DOHH2 (cell line): Measurements from ENCODE around the gene ANTXR2.

ENCODE experiments used
- H3F3A ChIP-seq: fragments of 200-600 bp; sonication (generic), shearing (Covaris generic); 2 replicates; pipeline ENCODE4 v1.6.0; 2016; ENCODE audit warnings: antibody characterized with exemption, mild to moderate bottlenecking; ENCODE audit not compliant: control insufficient read depth, insufficient read depth
- H3K27ac ChIP-seq: fragments of 200-600 bp; sonication (generic); 2 replicates; pipeline ENCODE4 v1.5.1; 2014; ENCODE audit warnings: low read depth, mild to moderate bottlenecking, low read length, moderate library complexity
- H3K27me3 ChIP-seq: fragments of 200-600 bp; sonication (generic); 2 replicates; pipeline ENCODE4 v1.6.1; 2014; ENCODE audit warnings: mild to moderate bottlenecking, low read length, mixed read lengths; ENCODE audit not compliant: control insufficient read depth
- H3K36me3 ChIP-seq: fragments of 200-600 bp; sonication (generic); 2 replicates; pipeline ENCODE4 v1.6.1; 2014; ENCODE audit warnings: mild to moderate bottlenecking, low read length, moderate library complexity, mixed read lengths; ENCODE audit not compliant: control insufficient read depth
- H3K4me1 ChIP-seq: fragments of 200-600 bp; sonication (generic); 2 replicates; pipeline ENCODE4 v1.6.1; 2014; ENCODE audit warnings: mild to moderate bottlenecking, low read length, mixed read lengths; ENCODE audit not compliant: control insufficient read depth
- H3K4me2 ChIP-seq: fragments of 200-600 bp; sonication (generic); 2 replicates; pipeline ENCODE4 v1.6.0; 2014; ENCODE audit warnings: mild to moderate bottlenecking, low read length, moderate library complexity
- H3K4me3 ChIP-seq: fragments of 200-600 bp; sonication (generic); 2 replicates; pipeline ENCODE4 v1.5.1; 2014; ENCODE audit warnings: mild to moderate bottlenecking, low read length, mixed read lengths
- H3K79me2 ChIP-seq: fragments of 200-600 bp; sonication (generic); 2 replicates; pipeline ENCODE4 v1.6.1; 2014; ENCODE audit warnings: mild to moderate bottlenecking, low read length, mixed read lengths; ENCODE audit not compliant: control insufficient read depth
- H3K9me2 ChIP-seq: fragments of 200-600 bp; sonication (generic); replicated peaks from 2 replicates; pipeline ENCODE4 v1.6.1; 2014; ENCODE audit warnings: mild to moderate bottlenecking, low read length, mixed read lengths; ENCODE audit not compliant: control insufficient read depth
- H3K9me3 ChIP-seq: fragments of 200-600 bp; sonication (generic); 2 replicates; pipeline ENCODE4 v1.6.1; 2014; ENCODE audit warnings: antibody characterized with exemption, low read length, mixed read lengths; ENCODE audit not compliant: control insufficient read depth, insufficient read depth
- H4K20me1 ChIP-seq: fragments of 200-600 bp; sonication (generic); 2 replicates; pipeline ENCODE4 v1.6.0; 2014; ENCODE audit warnings: low read depth, mild to moderate bottlenecking, antibody characterized with exemption, low read length, moderate library complexity; ENCODE audit not compliant: control insufficient read depth, insufficient read depth
- CTCF ChIP-seq: fragments of 200-600 bp; sonication (generic); IDR thresholded peaks from one replicate; pipeline ENCODE4 v1.5.1; 2014; ENCODE audit warnings: antibody characterized with exemption, mild to moderate bottlenecking, low read depth, low read length; ENCODE audit not compliant: poor library complexity, severe bottlenecking
- EZH2phosphoT487 ChIP-seq: fragments of 200-600 bp; sonication (generic); IDR thresholded peaks from 2 replicates; pipeline ENCODE4 v1.6.1; 2017; ENCODE audit warnings: borderline replicate concordance, mild to moderate bottlenecking, antibody characterized with exemption, low read length, moderate library complexity, mixed read lengths

Gene ANTXR2

DNA sequence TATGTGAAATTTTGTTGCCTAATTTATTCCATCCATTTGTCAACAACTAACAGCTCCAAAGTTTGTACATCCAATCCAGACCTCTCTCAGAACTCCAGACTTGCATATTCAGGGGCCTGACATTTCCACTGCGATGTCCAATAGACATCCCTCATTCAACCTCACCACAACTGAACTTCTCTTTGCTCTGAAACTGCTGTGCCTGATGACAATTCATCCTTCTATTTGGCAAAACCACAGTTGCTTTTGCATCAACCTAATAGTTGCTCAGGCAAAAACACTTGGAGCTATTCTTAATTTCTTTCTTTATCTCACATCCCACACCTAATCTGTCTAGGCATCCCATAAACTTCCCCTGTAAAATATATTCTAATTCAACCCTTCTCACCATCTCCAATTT lies 56.5 kb downstream of the ANTXR2 start:
- Histone ChIP-seq H3F3A (no peaks in the 10 kb centered on the region), H3K79me2 (no peaks in the 10 kb centered on the region), H3K9me3 (no peaks in the 10 kb centered on the region), H3K4me3 (no peak overlapping the region), H3K9me2 (no peaks in the 10 kb centered on the region), H3K36me3 (no peaks in the 10 kb centered on the region), H3K27me3 (no peaks in the 10 kb centered on the region), H3K4me1 (peaks cover 11% of the 10 kb centered on the region), H3K4me2 (no peak overlapping the region), H4K20me1 (no peaks in the 10 kb centered on the region), H3K27ac (no peak overlapping the region)
- TF ChIP-seq CTCF (no peak), EZH2phosphoT487 (no peak)

- Histone ChIP-seq H3K4me2 (no peak overlapping the region), H3K4me1 (peaks cover 11% of the 10 kb centered on the region), H3K4me3 (no peak overlapping the region), H3F3A (no peaks in the 10 kb centered on the region), H3K27me3 (no peaks in the 10 kb centered on the region), H3K27ac (no peak overlapping the region), H3K79me2 (no peaks in the 10 kb centered on the region), H3K9me3 (no peaks in the 10 kb centered on the region), H3K36me3 (no peaks in the 10 kb centered on the region), H3K9me2 (no peaks in the 10 kb centered on the region), H4K20me1 (no peaks in the 10 kb centered on the region)
- no peak for TF ChIP-seq CTCF
- no peak for TF ChIP-seq EZH2phosphoT487
These were observed 57.4 kb downstream of the ANTXR2 start for GRCh38 chr4:80015407-80016189.

DNA sequence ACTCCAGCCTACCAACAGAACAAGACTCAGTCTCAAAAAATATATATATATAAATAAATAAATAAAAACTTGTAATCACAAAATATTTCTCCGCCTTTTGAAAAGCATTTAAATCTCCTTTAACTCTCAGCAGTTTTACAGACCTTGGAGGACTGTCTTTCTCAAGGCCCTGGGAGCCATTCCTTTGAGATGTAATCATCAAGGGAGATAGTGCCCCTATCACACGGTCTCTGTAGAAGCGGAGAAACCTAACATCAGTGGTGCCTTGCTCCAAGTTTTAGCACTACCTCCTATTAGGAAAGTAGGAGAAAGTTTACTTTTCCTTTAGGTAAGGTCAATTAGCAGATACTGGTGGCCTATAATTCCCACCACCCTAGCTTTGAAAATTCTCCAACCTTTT lies 58.5 kb downstream of the ANTXR2 start:
- Histone ChIP-seq H3K9me2 (no peaks in the 10 kb centered on the region), H3K4me3 (no peak overlapping the region), H3K36me3 (no peaks in the 10 kb centered on the region), H3F3A (no peaks in the 10 kb centered on the region), H3K79me2 (no peaks in the 10 kb centered on the region), H4K20me1 (no peaks in the 10 kb centered on the region), H3K9me3 (no peaks in the 10 kb centered on the region), H3K4me1 (peaks cover 11% of the 10 kb centered on the region), H3K27ac (no peak overlapping the region), H3K27me3 (no peaks in the 10 kb centered on the region), H3K4me2 (no peak overlapping the region)
- TF ChIP-seq EZH2phosphoT487 (no peak), CTCF (no peak)
